PC-9 (cell line): ENCODE data around the gene BCL2L14.

ENCODE experiments used
- EZH2 ChIP-seq: fragments of 200-600 bp; sonication (generic); IDR thresholded peaks from 2 replicates; pipeline ENCODE4 v1.8.0; 2017; ENCODE audit warnings: antibody characterized with exemption, low read depth
- TF ChIP-seq, protein P1 (sequence below): fragments of 200-600 bp; sonication (generic); conservative IDR thresholded peaks from 2 replicates; pipeline ENCODE4 v1.6.1; 2017; ENCODE audit warnings: mixed run types, antibody characterized with exemption, mild to moderate bottlenecking, moderate library complexity

DNA sequence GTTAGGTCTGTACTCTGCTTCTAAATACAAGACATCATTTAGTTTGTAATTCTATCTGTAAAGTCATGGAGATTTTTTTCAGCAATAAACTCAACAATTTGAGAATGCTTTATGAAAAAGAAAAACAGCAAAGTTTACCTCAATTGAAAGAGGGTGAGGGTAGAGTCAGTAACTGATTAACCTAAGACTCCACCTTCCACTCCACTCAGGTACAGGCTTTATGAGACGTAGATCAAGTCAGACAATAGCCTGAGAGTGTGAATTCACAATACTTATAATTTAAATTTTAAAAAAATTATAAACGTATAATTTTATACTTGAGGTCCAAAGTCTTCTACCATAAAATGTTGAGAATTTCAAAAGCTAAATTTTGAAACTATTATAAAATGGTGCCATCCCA is 45.9 kb downstream of the BCL2L14 start:
- TF ChIP-seq, protein P1, sequence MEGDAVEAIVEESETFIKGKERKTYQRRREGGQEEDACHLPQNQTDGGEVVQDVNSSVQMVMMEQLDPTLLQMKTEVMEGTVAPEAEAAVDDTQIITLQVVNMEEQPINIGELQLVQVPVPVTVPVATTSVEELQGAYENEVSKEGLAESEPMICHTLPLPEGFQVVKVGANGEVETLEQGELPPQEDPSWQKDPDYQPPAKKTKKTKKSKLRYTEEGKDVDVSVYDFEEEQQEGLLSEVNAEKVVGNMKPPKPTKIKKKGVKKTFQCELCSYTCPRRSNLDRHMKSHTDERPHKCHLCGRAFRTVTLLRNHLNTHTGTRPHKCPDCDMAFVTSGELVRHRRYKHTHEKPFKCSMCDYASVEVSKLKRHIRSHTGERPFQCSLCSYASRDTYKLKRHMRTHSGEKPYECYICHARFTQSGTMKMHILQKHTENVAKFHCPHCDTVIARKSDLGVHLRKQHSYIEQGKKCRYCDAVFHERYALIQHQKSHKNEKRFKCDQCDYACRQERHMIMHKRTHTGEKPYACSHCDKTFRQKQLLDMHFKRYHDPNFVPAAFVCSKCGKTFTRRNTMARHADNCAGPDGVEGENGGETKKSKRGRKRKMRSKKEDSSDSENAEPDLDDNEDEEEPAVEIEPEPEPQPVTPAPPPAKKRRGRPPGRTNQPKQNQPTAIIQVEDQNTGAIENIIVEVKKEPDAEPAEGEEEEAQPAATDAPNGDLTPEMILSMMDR, result no peak
- no peak for TF ChIP-seq EZH2
